Measurements from ENCODE around the gene MEIKIN. TPM values are rescaled to one million over a fixed set of nuclear protein-coding genes. Genes with fewer than 3 reads are reported as not detected.

MEIKIN gene
- total and polyA plus RNA-seq, 2 experiments from 2014 or later: not detected

- no peak for TF ChIP-seq ZNF462 (CRISPR knock-in tag; IDR thresholded peaks at IDR 0.05)
- no peak for TF ChIP-seq CREB1 (CRISPR knock-in tag; IDR thresholded peaks at IDR 0.05; ENCODE audit: low read depth)
- TF ChIP-seq REST (IDR thresholded peaks at IDR 0.05; ENCODE audit: unreplicated experiment): no peak
- no peak for TF ChIP-seq ETS1 (IDR thresholded peaks at IDR 0.05)
- TF ChIP-seq EZH2phosphoT487 (IDR thresholded peaks at IDR 0.05; ENCODE audit: unreplicated experiment): no peak
- TF ChIP-seq CTCF (conservative IDR thresholded peaks at IDR 0.05; ENCODE audit: low read depth in 2 of 2): no peak
- no peak for TF ChIP-seq JUNB (IDR thresholded peaks at IDR 0.05; ENCODE audit: unreplicated experiment)
- TF ChIP-seq EZH2 (IDR thresholded peaks at IDR 0.05; ENCODE audit: low read depth, unreplicated experiment): no peak
- TF ChIP-seq STAT1 (IDR thresholded peaks at IDR 0.05; ENCODE audit: unreplicated experiment): no peak
- no peak for TF ChIP-seq NANOG (IDR thresholded peaks at IDR 0.05; ENCODE audit: borderline replicate concordance)
- TF ChIP-seq ZNF114 (CRISPR knock-in tag; IDR thresholded peaks at IDR 0.05): no peak
- TF ChIP-seq ZNF331 (CRISPR knock-in tag; IDR thresholded peaks at IDR 0.05; ENCODE audit: low read depth): no peak
Observed at GRCh38 chr5:131766689-131767088, 178.8 kb downstream of the MEIKIN start (continued).
